ENCODE measurements around the gene MESP1. TPM values are rescaled to one million over a fixed set of nuclear protein-coding genes. Genes with fewer than 3 reads are reported as not detected.

The MESP1 gene
- total and polyA plus RNA-seq, 10 of the 15 experiments (the other 5 are each of a cell fraction or from before 2014, with no cell fraction given): 0.04 to 1.1 (median 0.57) TPM; not detected in 2

Small RNAs within 50 kb of the gene (small RNA-seq; reads per million reads assigned to genes)
- gene RNU6-132P: not detected

Other genes starting within 250 kb of the MESP1 start
Only the 7 nearest of the 9 such genes appear.
- gene KIF7, start 95.8 kb downstream of the MESP1 start, total RNA-seq (2014; rRNA removed): 0.05 and 0.11 TPM in 2 replicates
- gene KIF7, start 95.8 kb downstream of the MESP1 start, total RNA-seq (2014; rRNA removed; fragmentation: Illumina TruSeq; extraction: Trizol): 0.04 TPM in 1 of 2 replicates, not detected in the other
- gene KIF7, start 95.8 kb downstream of the MESP1 start, total RNA-seq (2021): 0.16 and 0.36 TPM in 2 replicates
- gene KIF7, start 95.8 kb downstream of the MESP1 start, polyA plus RNA-seq (2011; rRNA removed): 0.14 and 0.26 TPM in 2 replicates
- 0.01 TPM in 1 of 2 replicates, not detected in the other for gene KIF7, start 95.8 kb downstream of the MESP1 start, polyA plus RNA-seq (2014; fragmentation: Illumina TruSeq; extraction: Trizol)
- gene KIF7, start 95.8 kb downstream of the MESP1 start, polyA plus RNA-seq (2014; fragmentation: Nextera tagmentation; extraction: Ambion mirVana): not detected
- gene KIF7, start 95.8 kb downstream of the MESP1 start, polyA plus RNA-seq (2014; rRNA removed): 0.09 and 0.18 TPM in 2 replicates
- gene KIF7, start 95.8 kb downstream of the MESP1 start, polyA plus RNA-seq (2016; fragmentation: Nextera tagmentation; extraction: Ambion mirVana): under 1 TPM; 0.04 to 0.11 TPM
- 0.11 TPM in 1 of 2 replicates, not detected in the other for gene PLIN1, start 71.9 kb downstream of the MESP1 start, total RNA-seq (2014; rRNA removed)
- gene PLIN1, start 71.9 kb downstream of the MESP1 start, total RNA-seq (2014; rRNA removed; fragmentation: Illumina TruSeq; extraction: Trizol): not detected in 2 replicates
- gene PLIN1, start 71.9 kb downstream of the MESP1 start, total RNA-seq (2021): 0.08 TPM in 1 of 2 replicates, not detected in the other
- gene PLIN1, start 71.9 kb downstream of the MESP1 start, polyA plus RNA-seq (2011; rRNA removed): 0.24 TPM in 1 of 2 replicates, not detected in the other
- not detected in 2 replicates for gene PLIN1, start 71.9 kb downstream of the MESP1 start, polyA plus RNA-seq (2014; fragmentation: Illumina TruSeq; extraction: Trizol)
- under 1 TPM; 0.05 to 0.13 TPM for gene PLIN1, start 71.9 kb downstream of the MESP1 start, polyA plus RNA-seq (2014; fragmentation: Nextera tagmentation; extraction: Ambion mirVana)
- gene PLIN1, start 71.9 kb downstream of the MESP1 start, polyA plus RNA-seq (2014; rRNA removed): not detected in 2 replicates
- gene PLIN1, start 71.9 kb downstream of the MESP1 start, polyA plus RNA-seq (2016; fragmentation: Nextera tagmentation; extraction: Ambion mirVana): not detected
- gene PEX11A, start 60.5 kb downstream of the MESP1 start, total RNA-seq (2014; rRNA removed): 1.9 and 2.5 TPM in 2 replicates
- gene PEX11A, start 60.5 kb downstream of the MESP1 start, total RNA-seq (2014; rRNA removed; fragmentation: Illumina TruSeq; extraction: Trizol): 2.0 and 2.1 TPM in 2 replicates
- 2.0 and 2.8 TPM in 2 replicates for gene PEX11A, start 60.5 kb downstream of the MESP1 start, total RNA-seq (2021)
- 1.4 and 1.5 TPM in 2 replicates for gene PEX11A, start 60.5 kb downstream of the MESP1 start, polyA plus RNA-seq (2011; rRNA removed)
- gene PEX11A, start 60.5 kb downstream of the MESP1 start, polyA plus RNA-seq (2014; fragmentation: Illumina TruSeq; extraction: Trizol): 1.8 and 2.1 TPM in 2 replicates
- gene PEX11A, start 60.5 kb downstream of the MESP1 start, polyA plus RNA-seq (2014; fragmentation: Nextera tagmentation; extraction: Ambion mirVana): 1 to 10 TPM; 1.4 to 1.5 TPM
- 2.1 and 3.5 TPM in 2 replicates for gene PEX11A, start 60.5 kb downstream of the MESP1 start, polyA plus RNA-seq (2014; rRNA removed)
- 1 to 10 TPM; 1.7 to 2.1 TPM for gene PEX11A, start 60.5 kb downstream of the MESP1 start, polyA plus RNA-seq (2016; fragmentation: Nextera tagmentation; extraction: Ambion mirVana)
- gene WDR93, start 60.4 kb downstream of the MESP1 start, total RNA-seq (2014; rRNA removed): not detected in 2 replicates
- gene WDR93, start 60.4 kb downstream of the MESP1 start, total RNA-seq (2014; rRNA removed; fragmentation: Illumina TruSeq; extraction: Trizol): not detected in 2 replicates
- not detected in 2 replicates for gene WDR93, start 60.4 kb downstream of the MESP1 start, total RNA-seq (2021)
- gene WDR93, start 60.4 kb downstream of the MESP1 start, polyA plus RNA-seq (2011; rRNA removed): not detected in 2 replicates
- gene WDR93, start 60.4 kb downstream of the MESP1 start, polyA plus RNA-seq (2014; fragmentation: Illumina TruSeq; extraction: Trizol): not detected in 2 replicates
- gene WDR93, start 60.4 kb downstream of the MESP1 start, polyA plus RNA-seq (2014; fragmentation: Nextera tagmentation; extraction: Ambion mirVana): not detected
- not detected in 2 replicates for gene WDR93, start 60.4 kb downstream of the MESP1 start, polyA plus RNA-seq (2014; rRNA removed)
- not detected for gene WDR93, start 60.4 kb downstream of the MESP1 start, polyA plus RNA-seq (2016; fragmentation: Nextera tagmentation; extraction: Ambion mirVana)
- gene MESP2, start 25.1 kb upstream of the MESP1 start, total RNA-seq (2014; rRNA removed): not detected in 2 replicates
- not detected in 2 replicates for gene MESP2, start 25.1 kb upstream of the MESP1 start, total RNA-seq (2014; rRNA removed; fragmentation: Illumina TruSeq; extraction: Trizol)
- not detected in 2 replicates for gene MESP2, start 25.1 kb upstream of the MESP1 start, total RNA-seq (2021)
- not detected in 2 replicates for gene MESP2, start 25.1 kb upstream of the MESP1 start, polyA plus RNA-seq (2011; rRNA removed)
- not detected in 2 replicates for gene MESP2, start 25.1 kb upstream of the MESP1 start, polyA plus RNA-seq (2014; fragmentation: Illumina TruSeq; extraction: Trizol)
- not detected for gene MESP2, start 25.1 kb upstream of the MESP1 start, polyA plus RNA-seq (2014; fragmentation: Nextera tagmentation; extraction: Ambion mirVana)
- gene MESP2, start 25.1 kb upstream of the MESP1 start, polyA plus RNA-seq (2014; rRNA removed): 0.04 TPM in 1 of 2 replicates, not detected in the other
- not detected for gene MESP2, start 25.1 kb upstream of the MESP1 start, polyA plus RNA-seq (2016; fragmentation: Nextera tagmentation; extraction: Ambion mirVana)
- not detected in 2 replicates for gene ANPEP, start 63.6 kb upstream of the MESP1 start, total RNA-seq (2014; rRNA removed)
- not detected in 2 replicates for gene ANPEP, start 63.6 kb upstream of the MESP1 start, total RNA-seq (2014; rRNA removed; fragmentation: Illumina TruSeq; extraction: Trizol)
- gene ANPEP, start 63.6 kb upstream of the MESP1 start, total RNA-seq (2021): 0.58 and 0.87 TPM in 2 replicates
- not detected in 2 replicates for gene ANPEP, start 63.6 kb upstream of the MESP1 start, polyA plus RNA-seq (2011; rRNA removed)
- 0.05 and 0.18 TPM in 2 replicates for gene ANPEP, start 63.6 kb upstream of the MESP1 start, polyA plus RNA-seq (2014; fragmentation: Illumina TruSeq; extraction: Trizol)
- not detected for gene ANPEP, start 63.6 kb upstream of the MESP1 start, polyA plus RNA-seq (2014; fragmentation: Nextera tagmentation; extraction: Ambion mirVana)
- gene ANPEP, start 63.6 kb upstream of the MESP1 start, polyA plus RNA-seq (2014; rRNA removed): not detected in 2 replicates
- gene ANPEP, start 63.6 kb upstream of the MESP1 start, polyA plus RNA-seq (2016; fragmentation: Nextera tagmentation; extraction: Ambion mirVana): under 1 TPM; 0.19 to 0.24 TPM
- 23.4 and 27.1 TPM in 2 replicates for gene AP3S2, start 142.7 kb upstream of the MESP1 start, total RNA-seq (2014; rRNA removed)
- gene AP3S2, start 142.7 kb upstream of the MESP1 start, total RNA-seq (2014; rRNA removed; fragmentation: Illumina TruSeq; extraction: Trizol): 42.2 and 43.6 TPM in 2 replicates
- gene AP3S2, start 142.7 kb upstream of the MESP1 start, total RNA-seq (2021): 22.3 and 24.7 TPM in 2 replicates
- gene AP3S2, start 142.7 kb upstream of the MESP1 start, polyA plus RNA-seq (2011; rRNA removed): 25.8 and 49.0 TPM in 2 replicates
- 28.3 and 28.8 TPM in 2 replicates for gene AP3S2, start 142.7 kb upstream of the MESP1 start, polyA plus RNA-seq (2014; fragmentation: Illumina TruSeq; extraction: Trizol)
- 10 to 100 TPM; 10.0 to 13.1 TPM for gene AP3S2, start 142.7 kb upstream of the MESP1 start, polyA plus RNA-seq (2014; fragmentation: Nextera tagmentation; extraction: Ambion mirVana)
- 18.3 and 33.7 TPM in 2 replicates for gene AP3S2, start 142.7 kb upstream of the MESP1 start, polyA plus RNA-seq (2014; rRNA removed)
- 10 to 100 TPM; 21.6 to 26.1 TPM for gene AP3S2, start 142.7 kb upstream of the MESP1 start, polyA plus RNA-seq (2016; fragmentation: Nextera tagmentation; extraction: Ambion mirVana)

All from GM12878 (cell line).